GM18498 (cell line): Measurements from ENCODE around the gene SUZ12.
"Not testable (repeated sequence)": the region's sequence is repeated elsewhere in the genome, so short reads cannot be mapped to it uniquely, and the experiment has no call there.

ENCODE experiments used
- ATAC-seq: cut with Tn5 transposase; IDR thresholded peaks from one replicate; pipeline ENCODE4 v1.9.1; 2021; ENCODE audit warnings: mild to moderate bottlenecking, moderate library complexity; ENCODE audit not compliant: unreplicated experiment

The SUZ12 gene

DNA sequence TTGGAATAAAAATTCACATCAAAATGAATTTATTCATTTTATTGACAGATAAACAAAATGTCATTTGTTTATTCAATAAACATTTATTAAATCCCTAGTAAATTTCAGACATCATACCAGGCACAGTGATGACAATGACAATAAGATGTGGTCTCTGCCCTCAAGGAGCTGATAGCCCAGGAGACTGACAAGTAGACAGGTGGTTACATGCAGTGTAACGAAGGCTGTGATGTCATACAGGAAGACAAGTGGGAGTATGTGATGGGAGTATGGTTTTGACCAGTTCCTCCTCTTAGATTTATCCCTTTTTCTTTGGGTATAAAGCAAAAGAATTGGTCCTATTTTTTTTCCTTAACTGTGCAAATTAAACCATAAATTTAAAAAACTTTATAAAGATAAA is 97.0 kb downstream of the SUZ12 start:
- not testable (repeated sequence) for ATAC-seq

DNA sequence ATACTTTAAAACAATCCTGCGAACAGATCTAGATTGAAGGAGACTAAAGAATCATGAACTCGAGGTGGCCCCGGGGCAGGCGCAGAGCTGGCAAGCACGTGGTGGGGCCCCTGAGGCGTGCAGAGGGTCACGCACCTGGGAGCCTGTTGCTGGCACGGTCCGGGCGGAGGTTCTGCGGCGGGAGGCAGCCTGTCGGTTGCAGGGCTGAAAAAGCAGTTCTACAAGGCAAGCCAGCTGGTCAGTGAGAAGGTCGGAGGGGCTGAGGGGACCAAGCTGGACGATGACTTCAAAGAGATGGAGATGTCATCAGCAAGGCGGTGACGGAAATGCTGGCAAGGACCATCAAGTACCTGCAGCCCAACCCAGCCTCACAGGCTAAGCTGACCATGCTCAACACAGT is 103.4 kb downstream of the SUZ12 start:
- not testable (repeated sequence) for ATAC-seq

GRCh38 chr17:32041306-32041875 is 104.6 kb downstream of the SUZ12 start:
- not testable (repeated sequence) for ATAC-seq

GRCh38 chr17:32042266-32042665 is 105.5 kb downstream of the SUZ12 start:
- ATAC-seq = not testable (repeated sequence)

DNA sequence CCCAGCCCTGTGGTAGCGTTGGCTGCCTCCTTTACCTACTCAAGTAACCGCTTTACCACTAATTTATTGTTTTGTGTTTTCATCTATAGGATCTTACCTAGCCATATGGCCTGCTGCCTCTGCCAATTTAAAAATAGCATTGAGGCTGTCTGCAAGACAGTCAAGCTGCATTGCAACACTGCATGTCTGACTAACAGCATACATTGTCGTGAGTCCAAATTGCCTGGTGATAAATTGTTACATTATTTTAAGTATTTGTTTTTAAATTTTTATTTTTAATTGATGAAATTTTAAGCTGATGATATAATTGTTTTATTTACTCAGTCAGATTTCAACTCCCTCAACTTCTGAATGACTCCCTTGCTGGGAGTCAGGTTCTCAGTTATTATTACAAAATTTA is 108.8 kb downstream of the SUZ12 start:
- ATAC-seq = not testable (repeated sequence)

- not testable (repeated sequence) for ATAC-seq
These were observed 110.9 kb downstream of the SUZ12 start for GRCh38 chr17:32047663-32048062.
